Osteoblast (primary cell): Measurements from ENCODE around the gene SNAPIN. TPM values are rescaled to one million over a fixed set of nuclear protein-coding genes. Genes with fewer than 3 reads are reported as not detected.

Experiments used
- DNase-seq: peaks from one replicate; pipeline ENCODE4 v3.0.0; 2011; ENCODE audit warnings: low spot score, mixed read lengths; ENCODE audit not compliant: insufficient read length; ENCODE audit errors: missing footprints
- H2AFZ ChIP-seq: 2 replicates; pipeline ENCODE4 v1.6.0; 2011; ENCODE audit warnings: mild to moderate bottlenecking, low read length
- H3K27ac ChIP-seq: 2 replicates; pipeline ENCODE4 v1.5.1; 2011; ENCODE audit warnings: mild to moderate bottlenecking, low read depth, low read length, moderate library complexity
- H3K27me3 ChIP-seq: 2 replicates; pipeline ENCODE4 v1.6.0; 2012; ENCODE audit warnings: mild to moderate bottlenecking, control low read depth, inconsistent platforms, low read length, moderate library complexity; ENCODE audit not compliant: insufficient read depth
- H3K36me3 ChIP-seq: 2 replicates; pipeline ENCODE4 v1.5.1; 2011; ENCODE audit warnings: mild to moderate bottlenecking, low read length, control low read depth, moderate library complexity; ENCODE audit not compliant: insufficient read depth
- H3K4me1 ChIP-seq: 2 replicates; pipeline ENCODE4 v1.5.1; 2011; ENCODE audit warnings: mild to moderate bottlenecking, low read length, control low read depth, moderate library complexity; ENCODE audit not compliant: insufficient read depth
- H3K4me2 ChIP-seq: 2 replicates; pipeline ENCODE4 v1.6.0; 2011; ENCODE audit warnings: mild to moderate bottlenecking, low read length; ENCODE audit not compliant: insufficient read depth
- H3K4me3 ChIP-seq: fragments of 200-600 bp; sonication (generic); 3 replicates; pipeline ENCODE4 v1.5.1; 2012; ENCODE audit warnings: mild to moderate bottlenecking, low read length, inconsistent platforms; ENCODE audit not compliant: insufficient read depth
- H3K79me2 ChIP-seq: 2 replicates; pipeline ENCODE4 v1.6.0; 2012; ENCODE audit warnings: mild to moderate bottlenecking, low read length, control low read depth, inconsistent platforms; ENCODE audit not compliant: insufficient read depth
- H3K9me3 ChIP-seq: 2 replicates; pipeline ENCODE4 v1.5.1; 2011; ENCODE audit warnings: low read depth, low read length, control low read depth
- H4K20me1 ChIP-seq: 2 replicates; pipeline ENCODE4 v1.6.0; 2012; ENCODE audit warnings: mild to moderate bottlenecking, low read length, control low read depth; ENCODE audit not compliant: insufficient read depth
- CTCF ChIP-seq: IDR thresholded peaks from 2 replicates; pipeline ENCODE4 v1.5.1; 2011; ENCODE audit warnings: mild to moderate bottlenecking, low read depth, low read length, moderate library complexity; ENCODE audit errors: extremely low read depth
- small RNA-seq: library from RNA; depleted of rRNA; stranded (forward); fragments of <200 nt; gene quantifications from one replicate; pipeline ENCODE3, GENCODE V24; 2012
- total RNA-seq: library from RNA; depleted of rRNA; stranded (reverse); fragments of >200 nt; gene quantifications from 2 replicates; pipeline ENCODE4 v1.2.3, GENCODE V29; 2012

SNAPIN gene
- total RNA-seq, 1 donor, result 53.6 TPM

GRCh38 chr1:153699768-153700167, 41.3 kb downstream of the SNAPIN start:
- no peaks in the 10 kb centered on the region for H3K79me2 ChIP-seq
- no peak overlapping the region for H3K4me3 ChIP-seq
- H3K36me3 ChIP-seq, result no peaks in the 10 kb centered on the region
- no peak for DNase-seq
- no peak overlapping the region for H3K4me2 ChIP-seq
- TF ChIP-seq CTCF, result no peak
- no peaks in the 10 kb centered on the region for H4K20me1 ChIP-seq
- H2AFZ ChIP-seq, result no peak overlapping the region
- no peaks in the 10 kb centered on the region for H3K9me3 ChIP-seq
- peaks cover 10% of the 10 kb centered on the region for H3K4me1 ChIP-seq
- no peak overlapping the region for H3K27ac ChIP-seq
- H3K27me3 ChIP-seq, result no peaks in the 10 kb centered on the region

DNA sequence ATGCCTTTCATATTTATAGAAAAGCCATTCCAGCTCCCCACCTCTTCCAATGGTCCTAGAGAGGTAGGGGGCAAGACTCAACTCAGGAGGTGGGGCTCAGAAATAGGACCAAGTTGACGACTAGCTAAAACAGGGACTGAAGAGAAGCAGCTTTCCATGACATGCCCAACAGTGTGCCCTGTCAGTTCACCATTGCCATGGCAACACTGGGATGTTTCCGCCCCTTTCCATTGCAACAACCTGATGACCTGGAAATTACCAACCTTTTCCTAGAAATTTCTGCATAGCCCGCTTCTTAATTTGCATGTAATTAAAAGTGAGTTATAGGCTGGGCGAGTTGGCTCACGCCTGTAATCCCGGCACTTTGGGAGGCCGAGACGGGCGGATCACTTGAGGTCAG, 47.0 kb downstream of the SNAPIN start:
- Histone ChIP-seq H4K20me1 (no peaks in the 10 kb centered on the region), H3K4me2 (no peak overlapping the region), H2AFZ (no peak overlapping the region), H3K4me3 (no peak overlapping the region), H3K9me3 (no peaks in the 10 kb centered on the region), H3K27ac (no peak overlapping the region), H3K4me1 (no peaks in the 10 kb centered on the region), H3K79me2 (no peaks in the 10 kb centered on the region), H3K36me3 (no peaks in the 10 kb centered on the region), H3K27me3 (no peaks in the 10 kb centered on the region)
- DNase-seq, result no peak
- TF ChIP-seq CTCF, result no peak

DNA sequence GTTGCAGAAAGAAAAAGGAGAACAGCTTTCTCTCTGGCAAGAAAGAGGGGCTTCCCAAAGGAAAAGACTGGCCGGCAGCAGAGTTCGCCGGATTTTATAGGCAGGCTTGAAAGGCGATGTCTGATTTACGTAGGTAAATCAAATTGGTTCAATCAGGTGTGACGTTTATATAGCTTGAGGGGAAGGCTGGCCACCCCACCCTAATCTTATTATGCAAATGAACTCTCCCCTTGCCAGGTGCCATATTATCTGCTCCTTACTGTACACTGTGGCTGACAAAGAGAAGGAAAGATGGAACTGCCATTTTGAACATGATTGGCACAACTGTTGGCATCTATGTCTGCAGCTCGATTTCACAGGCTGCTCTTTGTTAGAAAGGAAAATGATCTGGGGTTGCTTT, 52.5 kb downstream of the SNAPIN start:
- Histone ChIP-seq H3K79me2 (no peaks in the 10 kb centered on the region), H3K4me3 (no peak overlapping the region), H3K27me3 (no peaks in the 10 kb centered on the region), H3K9me3 (no peaks in the 10 kb centered on the region), H3K27ac (no peak overlapping the region), H3K36me3 (no peaks in the 10 kb centered on the region), H2AFZ (peak overlapping the region; percentile 62), H4K20me1 (no peaks in the 10 kb centered on the region), H3K4me2 (no peak overlapping the region), H3K4me1 (no peaks in the 10 kb centered on the region)
- peak; percentile 69 for DNase-seq
- no peak for TF ChIP-seq CTCF

Small RNA genes within 50 kb of the gene (small RNA-seq; reads per million reads assigned to genes)
- gene MIR8083 (not detected), gene RN7SL372P (not detected)

Other genes starting within 250 kb of the SNAPIN start
- not detected in 2 replicates for gene S100A7A, start 242.2 kb upstream of the SNAPIN start, total RNA-seq
- not detected in 2 replicates for gene S100A7, start 198.1 kb upstream of the SNAPIN start, total RNA-seq
- gene S100A6, start 122.7 kb upstream of the SNAPIN start, total RNA-seq, result 1,187 and 1,317 TPM in 2 replicates
- gene S100A5, start 117.8 kb upstream of the SNAPIN start, total RNA-seq, result not detected in 2 replicates
- 21.5 and 63.0 TPM in 2 replicates for gene S100A4, start 112.9 kb upstream of the SNAPIN start, total RNA-seq
- gene S100A3, start 109.4 kb upstream of the SNAPIN start, total RNA-seq, result 4.4 and 7.6 TPM in 2 replicates
- 1.8 and 2.1 TPM in 2 replicates for gene S100A2, start 92.9 kb upstream of the SNAPIN start, total RNA-seq
- gene S100A16, start 45.6 kb upstream of the SNAPIN start, total RNA-seq, result 160 and 190 TPM in 2 replicates
- gene S100A14, start 42.4 kb upstream of the SNAPIN start, total RNA-seq, result 0.36 TPM in 1 of 2 replicates, not detected in the other
- gene S100A13, start 31.2 kb upstream of the SNAPIN start, total RNA-seq, result 121 and 165 TPM in 2 replicates
- 0.29 TPM in 1 of 2 replicates, not detected in the other for gene S100A1, start 30.3 kb upstream of the SNAPIN start, total RNA-seq
- gene CHTOP, start 24.6 kb upstream of the SNAPIN start, total RNA-seq, result 38.9 and 40.9 TPM in 2 replicates
- gene ILF2, start 12.3 kb downstream of the SNAPIN start, total RNA-seq, result 130 and 142 TPM in 2 replicates
- gene NPR1, start 20.0 kb downstream of the SNAPIN start, total RNA-seq, result under 0.01 TPM in 1 of 2 replicates, not detected in the other
- gene INTS3, start 69.3 kb downstream of the SNAPIN start, total RNA-seq, result 42.4 and 42.7 TPM in 2 replicates
- 9.4 and 13.8 TPM in 2 replicates for gene SLC27A3, start 116.7 kb downstream of the SNAPIN start, total RNA-seq